Measurements from ENCODE around the gene FANCE. TPM values are rescaled to one million over a fixed set of nuclear protein-coding genes. Genes with fewer than 3 reads are reported as not detected.

Gene FANCE
- total and polyA plus RNA-seq, 2 experiments from 2014 or later: 5.4 to 25.5 TPM

DNA sequence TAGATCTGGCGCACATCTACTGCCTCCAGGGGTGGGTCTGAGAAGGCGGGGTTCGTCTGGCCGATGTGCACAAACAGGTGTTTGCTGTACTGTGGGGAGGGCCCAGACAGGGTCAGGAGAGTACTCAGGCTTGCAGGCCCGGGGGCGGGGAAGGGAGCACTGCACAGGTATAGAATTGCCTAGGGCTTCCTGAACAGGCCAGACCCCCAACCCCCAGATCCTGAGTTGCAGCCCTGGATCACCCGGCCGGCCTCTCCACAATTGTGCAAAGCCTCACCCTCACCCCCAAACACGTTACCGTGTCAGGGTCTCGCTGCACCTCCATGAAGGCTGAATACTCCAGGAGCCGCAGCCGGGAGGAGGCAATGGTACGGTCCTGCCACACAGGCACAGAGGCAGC is 23.9 kb downstream of the FANCE start:
- peak; percentile 23 for DNase-seq (ENCODE audit: low spot score)
- Histone ChIP-seq H2AFZ (no peak overlapping the region), H3K79me2 (replicated peaks; ENCODE audit: insufficient read depth) (peaks cover 5% of the 10 kb centered on the region; the same call in 1 of the 2 replicates), H3K27ac (ENCODE audit: low read depth) (no peak overlapping the region), H3K27me3 (ENCODE audit: insufficient read depth) (no peaks in the 10 kb centered on the region), H3K9me2 (ENCODE audit: insufficient read depth) (no peaks in the 10 kb centered on the region), H3F3A (replicated peaks; ENCODE audit: low read depth) (peaks cover 35% of the 10 kb centered on the region), H3K36me3 (ENCODE audit: insufficient read depth) (peaks cover 17% of the 10 kb centered on the region), H3K4me1 (ENCODE audit: insufficient read depth) (peaks cover 11% of the 10 kb centered on the region; the same call in 1 of the 2 replicates), H3K4me3 (no peak overlapping the region), H4K20me1 (replicated peaks; ENCODE audit: insufficient read depth) (peaks cover 19% of the 10 kb centered on the region; the same call in 1 of the 2 replicates), H3K4me2 (no peak overlapping the region)
- Mint-ChIP-seq H3K9me3 (no peaks in the 10 kb centered on the region; the same call in 1 of the 3 replicates), H3K36me3 (ENCODE audit: low read depth) (peaks cover 59% of the 10 kb centered on the region), H3K4me3 (no peak overlapping the region), H3K27ac (no peak overlapping the region; the same call in 1 of the 2 replicates), H3K27me3 (ENCODE audit: insufficient read depth, low read depth, poor library complexity) (peaks cover 43% of the 10 kb centered on the region), H3K4me1 (peaks cover 30% of the 10 kb centered on the region)
- no peak for TF ChIP-seq EZH2phosphoT487 (IDR thresholded peaks at IDR 0.05; ENCODE audit: unreplicated experiment)
- TF ChIP-seq POLR2AphosphoS5 (IDR thresholded peaks at IDR 0.05; ENCODE audit: low read depth): no peak
- no peak for TF ChIP-seq EZH2 (IDR thresholded peaks at IDR 0.05; ENCODE audit: low read depth, unreplicated experiment)
- TF ChIP-seq, protein P1, sequence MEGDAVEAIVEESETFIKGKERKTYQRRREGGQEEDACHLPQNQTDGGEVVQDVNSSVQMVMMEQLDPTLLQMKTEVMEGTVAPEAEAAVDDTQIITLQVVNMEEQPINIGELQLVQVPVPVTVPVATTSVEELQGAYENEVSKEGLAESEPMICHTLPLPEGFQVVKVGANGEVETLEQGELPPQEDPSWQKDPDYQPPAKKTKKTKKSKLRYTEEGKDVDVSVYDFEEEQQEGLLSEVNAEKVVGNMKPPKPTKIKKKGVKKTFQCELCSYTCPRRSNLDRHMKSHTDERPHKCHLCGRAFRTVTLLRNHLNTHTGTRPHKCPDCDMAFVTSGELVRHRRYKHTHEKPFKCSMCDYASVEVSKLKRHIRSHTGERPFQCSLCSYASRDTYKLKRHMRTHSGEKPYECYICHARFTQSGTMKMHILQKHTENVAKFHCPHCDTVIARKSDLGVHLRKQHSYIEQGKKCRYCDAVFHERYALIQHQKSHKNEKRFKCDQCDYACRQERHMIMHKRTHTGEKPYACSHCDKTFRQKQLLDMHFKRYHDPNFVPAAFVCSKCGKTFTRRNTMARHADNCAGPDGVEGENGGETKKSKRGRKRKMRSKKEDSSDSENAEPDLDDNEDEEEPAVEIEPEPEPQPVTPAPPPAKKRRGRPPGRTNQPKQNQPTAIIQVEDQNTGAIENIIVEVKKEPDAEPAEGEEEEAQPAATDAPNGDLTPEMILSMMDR (conservative IDR thresholded peaks at IDR 0.05; ENCODE audit: low read depth in 2 of 2): no peak
- TF ChIP-seq, protein P2, sequence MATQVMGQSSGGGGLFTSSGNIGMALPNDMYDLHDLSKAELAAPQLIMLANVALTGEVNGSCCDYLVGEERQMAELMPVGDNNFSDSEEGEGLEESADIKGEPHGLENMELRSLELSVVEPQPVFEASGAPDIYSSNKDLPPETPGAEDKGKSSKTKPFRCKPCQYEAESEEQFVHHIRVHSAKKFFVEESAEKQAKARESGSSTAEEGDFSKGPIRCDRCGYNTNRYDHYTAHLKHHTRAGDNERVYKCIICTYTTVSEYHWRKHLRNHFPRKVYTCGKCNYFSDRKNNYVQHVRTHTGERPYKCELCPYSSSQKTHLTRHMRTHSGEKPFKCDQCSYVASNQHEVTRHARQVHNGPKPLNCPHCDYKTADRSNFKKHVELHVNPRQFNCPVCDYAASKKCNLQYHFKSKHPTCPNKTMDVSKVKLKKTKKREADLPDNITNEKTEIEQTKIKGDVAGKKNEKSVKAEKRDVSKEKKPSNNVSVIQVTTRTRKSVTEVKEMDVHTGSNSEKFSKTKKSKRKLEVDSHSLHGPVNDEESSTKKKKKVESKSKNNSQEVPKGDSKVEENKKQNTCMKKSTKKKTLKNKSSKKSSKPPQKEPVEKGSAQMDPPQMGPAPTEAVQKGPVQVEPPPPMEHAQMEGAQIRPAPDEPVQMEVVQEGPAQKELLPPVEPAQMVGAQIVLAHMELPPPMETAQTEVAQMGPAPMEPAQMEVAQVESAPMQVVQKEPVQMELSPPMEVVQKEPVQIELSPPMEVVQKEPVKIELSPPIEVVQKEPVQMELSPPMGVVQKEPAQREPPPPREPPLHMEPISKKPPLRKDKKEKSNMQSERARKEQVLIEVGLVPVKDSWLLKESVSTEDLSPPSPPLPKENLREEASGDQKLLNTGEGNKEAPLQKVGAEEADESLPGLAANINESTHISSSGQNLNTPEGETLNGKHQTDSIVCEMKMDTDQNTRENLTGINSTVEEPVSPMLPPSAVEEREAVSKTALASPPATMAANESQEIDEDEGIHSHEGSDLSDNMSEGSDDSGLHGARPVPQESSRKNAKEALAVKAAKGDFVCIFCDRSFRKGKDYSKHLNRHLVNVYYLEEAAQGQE (IDR thresholded peaks at IDR 0.05; ENCODE audit: unreplicated experiment): no peak
- no peak for TF ChIP-seq JUNB (IDR thresholded peaks at IDR 0.05; ENCODE audit: unreplicated experiment)
- TF ChIP-seq, protein P3, sequence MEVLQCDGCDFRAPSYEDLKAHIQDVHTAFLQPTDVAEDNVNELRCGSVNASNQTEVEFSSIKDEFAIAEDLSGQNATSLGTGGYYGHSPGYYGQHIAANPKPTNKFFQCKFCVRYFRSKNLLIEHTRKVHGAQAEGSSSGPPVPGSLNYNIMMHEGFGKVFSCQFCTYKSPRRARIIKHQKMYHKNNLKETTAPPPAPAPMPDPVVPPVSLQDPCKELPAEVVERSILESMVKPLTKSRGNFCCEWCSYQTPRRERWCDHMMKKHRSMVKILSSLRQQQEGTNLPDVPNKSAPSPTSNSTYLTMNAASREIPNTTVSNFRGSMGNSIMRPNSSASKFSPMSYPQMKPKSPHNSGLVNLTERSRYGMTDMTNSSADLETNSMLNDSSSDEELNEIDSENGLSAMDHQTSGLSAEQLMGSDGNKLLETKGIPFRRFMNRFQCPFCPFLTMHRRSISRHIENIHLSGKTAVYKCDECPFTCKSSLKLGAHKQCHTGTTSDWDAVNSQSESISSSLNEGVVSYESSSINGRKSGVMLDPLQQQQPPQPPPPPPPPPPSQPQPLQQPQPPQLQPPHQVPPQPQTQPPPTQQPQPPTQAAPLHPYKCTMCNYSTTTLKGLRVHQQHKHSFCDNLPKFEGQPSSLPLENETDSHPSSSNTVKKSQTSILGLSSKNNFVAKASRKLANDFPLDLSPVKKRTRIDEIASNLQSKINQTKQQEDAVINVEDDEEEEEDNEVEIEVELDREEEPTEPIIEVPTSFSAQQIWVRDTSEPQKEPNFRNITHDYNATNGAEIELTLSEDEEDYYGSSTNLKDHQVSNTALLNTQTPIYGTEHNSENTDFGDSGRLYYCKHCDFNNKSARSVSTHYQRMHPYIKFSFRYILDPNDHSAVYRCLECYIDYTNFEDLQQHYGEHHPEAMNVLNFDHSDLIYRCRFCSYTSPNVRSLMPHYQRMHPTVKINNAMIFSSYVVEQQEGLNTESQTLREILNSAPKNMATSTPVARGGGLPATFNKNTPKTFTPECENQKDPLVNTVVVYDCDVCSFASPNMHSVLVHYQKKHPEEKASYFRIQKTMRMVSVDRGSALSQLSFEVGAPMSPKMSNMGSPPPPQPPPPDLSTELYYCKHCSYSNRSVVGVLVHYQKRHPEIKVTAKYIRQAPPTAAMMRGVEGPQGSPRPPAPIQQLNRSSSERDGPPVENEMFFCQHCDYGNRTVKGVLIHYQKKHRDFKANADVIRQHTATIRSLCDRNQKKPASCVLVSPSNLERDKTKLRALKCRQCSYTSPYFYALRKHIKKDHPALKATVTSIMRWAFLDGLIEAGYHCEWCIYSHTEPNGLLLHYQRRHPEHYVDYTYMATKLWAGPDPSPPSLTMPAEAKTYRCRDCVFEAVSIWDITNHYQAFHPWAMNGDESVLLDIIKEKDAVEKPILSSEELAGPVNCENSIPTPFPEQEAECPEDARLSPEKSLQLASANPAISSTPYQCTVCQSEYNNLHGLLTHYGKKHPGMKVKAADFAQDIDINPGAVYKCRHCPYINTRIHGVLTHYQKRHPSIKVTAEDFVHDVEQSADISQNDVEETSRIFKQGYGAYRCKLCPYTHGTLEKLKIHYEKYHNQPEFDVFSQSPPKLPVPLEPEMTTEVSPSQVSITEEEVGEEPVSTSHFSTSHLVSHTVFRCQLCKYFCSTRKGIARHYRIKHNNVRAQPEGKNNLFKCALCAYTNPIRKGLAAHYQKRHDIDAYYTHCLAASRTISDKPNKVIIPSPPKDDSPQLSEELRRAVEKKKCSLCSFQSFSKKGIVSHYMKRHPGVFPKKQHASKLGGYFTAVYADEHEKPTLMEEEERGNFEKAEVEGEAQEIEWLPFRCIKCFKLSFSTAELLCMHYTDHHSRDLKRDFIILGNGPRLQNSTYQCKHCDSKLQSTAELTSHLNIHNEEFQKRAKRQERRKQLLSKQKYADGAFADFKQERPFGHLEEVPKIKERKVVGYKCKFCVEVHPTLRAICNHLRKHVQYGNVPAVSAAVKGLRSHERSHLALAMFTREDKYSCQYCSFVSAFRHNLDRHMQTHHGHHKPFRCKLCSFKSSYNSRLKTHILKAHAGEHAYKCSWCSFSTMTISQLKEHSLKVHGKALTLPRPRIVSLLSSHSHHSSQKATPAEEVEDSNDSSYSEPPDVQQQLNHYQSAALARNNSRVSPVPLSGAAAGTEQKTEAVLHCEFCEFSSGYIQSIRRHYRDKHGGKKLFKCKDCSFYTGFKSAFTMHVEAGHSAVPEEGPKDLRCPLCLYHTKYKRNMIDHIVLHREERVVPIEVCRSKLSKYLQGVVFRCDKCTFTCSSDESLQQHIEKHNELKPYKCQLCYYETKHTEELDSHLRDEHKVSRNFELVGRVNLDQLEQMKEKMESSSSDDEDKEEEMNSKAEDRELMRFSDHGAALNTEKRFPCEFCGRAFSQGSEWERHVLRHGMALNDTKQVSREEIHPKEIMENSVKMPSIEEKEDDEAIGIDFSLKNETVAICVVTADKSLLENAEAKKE (CRISPR knock-in tag; IDR thresholded peaks at IDR 0.05): no peak
- no peak for TF ChIP-seq ZNF331 (CRISPR knock-in tag; IDR thresholded peaks at IDR 0.05; ENCODE audit: low read depth)
- no peak for TF ChIP-seq CREB1 (CRISPR knock-in tag; IDR thresholded peaks at IDR 0.05; ENCODE audit: low read depth)
- ATAC-seq: no peak; the same call in 2 of the 3 replicates
